HG03097 (cell line): Measurements from ENCODE around the gene PKN2.

Experiments used
- ATAC-seq: cut with Tn5 transposase; IDR thresholded peaks from one replicate; pipeline ENCODE4 v1.9.1; 2021; ENCODE audit not compliant: unreplicated experiment, low FRiP score

The PKN2 gene

DNA sequence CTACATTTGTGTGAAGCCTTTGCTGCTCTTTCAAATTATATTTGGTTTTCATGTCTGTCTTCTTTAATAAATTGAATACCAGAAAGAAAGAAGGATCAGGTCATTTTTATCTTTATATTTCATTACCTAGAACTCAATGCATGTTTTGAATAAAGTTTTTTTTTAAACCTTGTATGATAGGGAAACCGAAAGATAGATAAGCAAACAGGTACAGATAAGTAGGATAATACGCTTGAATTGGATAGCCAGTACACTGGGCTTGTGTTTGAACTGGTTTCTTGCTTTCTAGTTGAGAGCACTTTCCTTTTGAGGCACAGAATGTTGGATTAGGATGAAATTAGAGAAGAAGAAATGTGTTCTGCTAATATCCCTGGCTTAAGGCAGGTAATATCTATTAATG is 46.9 kb downstream of the PKN2 start:
- ATAC-seq = no peak

DNA sequence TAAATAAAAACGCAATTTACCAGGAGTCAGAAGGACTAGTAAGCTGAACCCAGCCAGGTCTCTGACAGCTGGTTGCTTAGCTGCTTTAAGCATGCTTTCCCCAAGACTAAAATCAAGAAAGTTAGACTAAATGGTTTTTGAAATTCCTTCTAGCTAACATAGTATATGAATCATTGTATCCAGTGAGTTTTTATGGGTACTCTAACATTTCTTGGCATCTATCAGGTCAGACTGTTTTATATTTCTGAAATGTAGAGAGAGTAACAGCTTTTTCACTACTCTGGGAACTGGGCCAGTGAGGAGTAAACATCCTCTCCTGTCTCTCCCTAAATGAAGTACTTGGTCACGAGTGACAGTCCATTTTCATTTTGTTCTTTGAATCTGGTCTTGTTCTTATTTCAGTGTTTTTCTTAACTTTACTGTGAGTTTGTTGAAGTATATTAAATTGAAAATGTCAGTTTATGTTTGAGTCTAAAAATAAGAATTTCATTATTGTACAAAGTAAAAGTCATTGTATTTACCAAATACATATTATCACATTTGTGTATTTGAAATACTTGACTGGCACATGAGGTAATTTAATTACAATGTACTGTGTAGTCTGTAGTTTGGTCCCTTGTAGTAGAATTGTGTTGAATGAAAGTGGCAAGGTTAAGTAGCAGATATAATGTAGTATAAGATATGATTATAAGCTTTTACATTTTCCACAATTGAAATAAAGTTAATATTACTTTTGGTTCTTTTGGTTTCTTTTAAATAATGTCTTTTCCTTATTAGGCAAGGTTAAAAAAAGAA is 47.6 kb downstream of the PKN2 start:
- no peak for ATAC-seq

DNA sequence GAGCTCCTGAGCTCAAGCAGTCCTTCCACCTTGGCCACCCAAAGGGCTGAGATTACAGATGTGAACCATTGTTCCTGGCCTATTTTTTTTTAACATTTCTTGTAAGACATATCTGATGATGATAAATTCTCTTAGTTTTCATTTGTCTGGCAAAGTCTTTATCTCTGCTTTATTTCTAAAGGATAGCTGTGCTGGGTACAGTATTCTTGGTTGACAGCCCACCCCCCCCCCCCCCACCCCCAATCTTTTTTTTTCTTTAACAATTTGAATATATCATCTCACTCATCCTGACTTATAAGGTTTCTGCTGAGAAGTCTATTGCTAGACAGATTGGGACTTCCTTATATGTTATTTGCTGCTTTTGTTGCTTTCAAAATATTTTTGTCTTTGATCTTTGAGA is 51.3 kb downstream of the PKN2 start:
- ATAC-seq = no peak

DNA sequence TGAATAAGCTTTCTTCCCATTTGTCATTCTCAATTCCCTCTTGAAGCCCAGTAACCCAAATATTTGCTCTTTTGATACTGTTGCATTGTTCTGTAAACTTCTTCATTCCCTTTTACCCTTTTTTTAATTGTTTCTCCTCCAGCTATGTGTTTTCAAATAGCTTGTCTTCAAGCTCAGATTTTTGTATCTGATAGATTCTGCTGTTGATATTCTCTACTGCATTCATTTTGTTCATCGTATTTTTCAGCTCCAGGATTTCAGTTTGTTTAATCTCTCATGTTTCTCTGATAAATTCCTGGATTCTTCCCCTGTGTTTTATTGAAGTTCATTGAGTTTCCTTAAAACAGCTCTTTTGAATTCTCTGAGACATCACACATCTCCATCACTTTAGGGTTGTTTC is 51.8 kb downstream of the PKN2 start:
- no peak for ATAC-seq

DNA sequence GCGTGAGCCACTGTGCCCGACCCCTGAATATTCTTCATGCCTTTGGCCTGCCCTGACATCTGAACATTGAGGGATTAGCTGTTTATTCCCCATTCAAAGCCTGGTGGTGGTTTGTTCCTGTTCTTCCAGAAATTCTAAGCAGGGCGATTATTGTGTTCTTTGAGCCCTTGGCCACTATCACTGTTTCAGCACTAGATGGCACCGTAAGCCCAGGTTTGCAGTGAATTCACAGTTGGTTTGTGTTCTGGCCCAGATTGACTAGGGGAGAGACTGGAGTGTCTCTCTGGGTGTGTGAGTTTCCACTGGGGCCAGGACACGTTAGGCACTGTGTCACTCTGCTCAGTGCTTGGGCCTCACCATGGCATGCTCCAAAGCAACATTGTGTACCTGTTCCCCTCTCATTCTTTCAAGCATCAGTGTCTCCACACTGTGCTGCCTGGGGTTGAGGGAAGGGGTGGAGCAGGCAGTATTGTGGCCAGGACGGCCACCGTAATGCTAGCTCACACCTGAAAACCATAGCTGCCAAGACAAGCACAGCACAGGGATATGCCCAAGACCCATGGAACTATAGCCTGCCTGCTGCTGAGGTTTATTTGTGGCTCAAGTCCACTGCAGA is 52.7 kb downstream of the PKN2 start:
- ATAC-seq = no peak

DNA sequence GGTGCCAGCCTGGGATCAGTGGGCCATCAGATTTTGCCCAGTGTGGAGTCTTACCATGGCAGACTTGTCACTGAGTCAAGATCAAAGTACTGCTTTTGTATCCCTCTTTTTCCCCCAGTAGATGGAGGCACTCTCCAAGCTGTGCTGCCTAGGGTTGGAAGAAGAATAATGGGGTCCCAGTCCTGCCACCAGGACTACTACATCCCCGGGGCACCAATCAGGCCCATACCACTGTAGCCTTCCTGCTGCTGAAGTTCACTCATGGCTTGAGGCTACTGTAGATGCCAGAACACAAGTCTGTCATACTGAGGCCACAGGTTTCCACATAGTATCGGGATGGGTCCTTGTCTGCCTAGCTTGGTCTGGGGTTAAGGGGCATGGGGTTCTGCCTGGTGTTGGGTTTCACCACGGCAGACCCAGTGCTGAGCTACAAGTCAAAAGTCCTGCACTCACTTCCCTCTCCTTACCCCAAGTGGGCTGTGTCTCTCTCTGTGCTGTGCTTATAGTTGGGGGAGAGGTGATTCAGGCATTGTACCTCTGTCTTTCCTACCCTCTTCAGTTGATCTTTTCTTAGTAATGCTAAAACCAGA is 53.4 kb downstream of the PKN2 start:
- ATAC-seq = no peak

DNA sequence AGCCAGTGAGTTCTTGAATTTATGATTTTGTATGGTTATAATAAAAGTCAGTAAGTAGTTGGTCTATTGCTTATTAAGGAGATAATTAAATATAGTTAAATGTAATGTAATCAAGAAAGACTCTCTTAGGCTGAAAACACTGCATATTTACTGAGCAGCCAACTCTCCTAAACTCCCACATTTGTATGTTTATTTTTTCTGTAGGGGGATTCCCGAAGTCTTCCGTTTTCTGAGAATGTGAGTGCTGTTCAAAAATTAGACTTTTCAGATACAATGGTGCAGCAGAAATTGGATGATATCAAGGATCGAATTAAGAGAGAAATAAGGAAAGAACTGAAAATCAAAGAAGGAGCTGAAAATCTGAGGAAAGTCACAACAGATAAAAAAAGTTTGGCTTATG is 56.7 kb downstream of the PKN2 start:
- no peak for ATAC-seq

DNA sequence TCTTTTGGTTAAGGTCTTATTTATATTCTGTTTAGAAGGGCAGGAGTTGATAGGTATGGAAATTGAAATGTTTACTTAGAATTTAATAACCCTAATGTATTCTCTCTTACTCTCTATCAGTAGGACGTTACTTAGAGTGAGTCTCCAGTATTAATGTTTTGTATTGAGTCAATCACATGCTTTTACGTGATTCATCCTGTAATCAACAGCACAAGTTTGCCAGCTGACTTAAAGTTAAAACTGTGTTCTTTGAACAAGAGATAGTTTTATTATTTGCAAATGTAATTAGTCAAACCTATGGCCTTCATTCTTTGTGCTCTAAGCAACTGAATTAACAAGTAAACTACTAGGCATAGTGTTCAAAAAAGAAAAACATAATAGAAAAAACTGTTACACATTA is 57.3 kb downstream of the PKN2 start:
- no peak for ATAC-seq

DNA sequence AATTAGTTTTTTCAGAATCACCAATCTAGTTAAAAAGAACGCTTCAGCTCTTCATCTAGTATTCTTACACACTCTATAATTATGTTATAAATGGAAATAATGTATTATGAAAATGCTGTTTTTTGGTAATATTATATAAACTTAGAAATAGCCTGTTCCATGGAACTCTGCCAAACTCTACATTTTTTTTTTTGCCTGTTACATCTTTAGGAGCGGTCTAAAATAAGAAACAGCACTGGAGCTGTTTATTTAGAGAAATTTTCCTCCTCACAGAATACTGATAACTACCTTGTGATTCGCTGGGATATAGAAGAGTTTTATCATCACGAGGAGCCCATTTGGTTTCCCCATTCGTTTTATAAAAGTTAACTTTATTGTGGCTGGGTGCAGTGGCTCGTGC is 58.5 kb downstream of the PKN2 start:
- no peak for ATAC-seq

DNA sequence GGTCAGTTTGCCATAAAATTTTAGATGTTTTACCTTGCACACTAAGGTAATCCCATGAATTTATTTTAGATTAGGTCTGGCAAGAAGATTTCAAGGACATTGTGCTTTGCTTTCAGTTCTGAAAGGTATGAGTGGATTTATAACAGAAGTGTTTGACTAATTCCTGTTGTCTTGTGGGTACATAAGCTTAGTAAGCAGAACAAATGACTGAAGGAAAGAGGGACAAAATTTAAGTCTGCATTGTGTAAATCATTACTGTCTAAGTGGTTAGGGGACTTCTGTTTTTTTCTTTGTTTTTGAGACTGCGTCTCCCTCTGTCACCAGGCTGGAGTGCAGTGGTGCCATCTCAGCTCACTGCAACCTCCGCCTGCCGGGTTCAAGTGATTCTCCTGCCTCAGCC is 60.1 kb downstream of the PKN2 start:
- no peak for ATAC-seq

DNA sequence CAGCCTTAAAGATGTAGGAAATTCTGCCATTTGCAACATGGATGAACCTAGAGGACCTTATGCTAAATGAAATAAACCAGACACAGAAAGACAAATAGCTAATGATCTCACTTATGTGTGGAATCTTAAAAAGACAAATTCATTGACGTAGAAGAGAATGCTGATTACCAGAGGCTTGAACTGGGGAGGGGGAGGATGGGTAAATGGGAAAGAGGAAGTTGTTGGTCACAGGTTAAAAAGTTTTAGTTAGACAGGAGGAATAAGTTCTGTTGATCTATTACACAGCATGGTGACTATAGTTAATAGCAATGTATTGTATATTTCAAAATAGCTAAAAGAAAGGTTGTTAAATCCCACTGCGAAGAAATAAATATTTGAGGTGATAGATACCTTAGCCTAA is 62.8 kb downstream of the PKN2 start:
- ATAC-seq = no peak

DNA sequence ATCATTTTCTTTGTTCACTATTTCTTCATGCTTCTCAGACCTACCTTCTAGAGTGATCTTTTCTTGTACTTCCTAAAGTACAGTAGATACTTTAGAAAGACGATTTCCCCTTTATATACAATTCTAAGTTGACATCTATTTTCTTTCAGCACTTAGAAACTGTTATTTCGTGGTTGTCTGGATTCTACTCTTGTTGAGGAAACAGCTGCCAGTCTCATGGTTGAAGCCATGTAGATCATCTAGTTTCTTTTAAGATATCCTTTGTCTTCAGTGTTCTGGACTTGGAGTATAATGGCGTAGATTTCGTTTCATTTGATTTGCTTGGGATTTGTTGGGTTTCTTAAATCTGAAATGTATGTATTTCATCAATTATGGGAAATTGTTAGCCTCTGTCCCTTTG is 67.6 kb downstream of the PKN2 start:
- no peak for ATAC-seq

DNA sequence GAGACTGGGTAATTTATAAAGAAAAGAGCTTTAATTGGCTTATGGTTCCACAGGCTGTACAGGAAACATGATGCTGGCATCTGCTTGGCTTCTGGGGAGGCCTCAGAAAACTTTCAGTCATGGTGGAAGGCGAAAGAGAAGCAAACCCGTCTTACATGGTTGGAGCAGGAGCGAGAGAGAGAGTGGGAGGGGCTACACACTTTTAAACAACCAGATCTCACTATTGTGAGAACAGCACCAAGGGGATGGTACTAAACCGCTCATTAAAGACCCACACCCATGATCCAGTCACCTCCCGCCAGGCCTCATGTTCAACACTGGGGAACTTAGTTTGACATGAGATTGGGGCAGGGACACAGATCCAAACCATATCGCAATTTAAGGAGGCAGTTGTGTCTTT is 69.4 kb downstream of the PKN2 start:
- no peak for ATAC-seq

DNA sequence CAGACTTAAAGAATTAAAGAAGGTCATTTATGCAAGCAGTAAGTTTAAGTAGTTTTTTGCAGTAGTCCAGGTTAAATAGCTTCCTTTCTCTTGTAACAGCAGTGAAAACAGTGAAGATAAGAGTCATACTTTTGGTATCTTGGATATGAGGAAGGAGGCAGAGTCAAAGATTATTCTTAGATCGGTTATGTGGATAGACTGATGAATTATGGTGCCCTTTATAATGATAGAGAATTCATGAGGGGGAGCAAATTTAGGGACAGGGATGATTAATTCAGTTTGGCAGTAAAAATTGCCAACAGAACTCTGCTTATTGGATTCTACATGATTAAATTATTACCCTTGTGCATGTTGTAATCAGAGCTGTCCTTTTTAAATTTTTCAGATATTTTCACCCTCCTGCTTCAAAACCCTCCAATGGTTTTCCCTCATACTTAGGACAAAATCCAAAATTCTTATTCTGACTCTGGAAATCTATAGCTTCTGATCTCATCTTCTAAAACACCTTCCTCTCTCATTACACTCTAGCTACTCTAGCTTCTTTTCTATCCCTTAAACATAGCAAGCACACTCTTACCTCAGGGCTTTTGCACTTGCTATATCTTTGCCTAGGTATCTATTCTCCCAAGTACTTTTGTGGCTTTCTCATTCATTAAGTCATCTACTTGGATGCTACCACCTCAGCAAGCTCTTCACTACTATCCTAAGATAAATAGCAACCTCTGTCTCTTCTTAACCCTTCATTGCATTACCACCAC is 79.8 kb downstream of the PKN2 start:
- no peak for ATAC-seq

DNA sequence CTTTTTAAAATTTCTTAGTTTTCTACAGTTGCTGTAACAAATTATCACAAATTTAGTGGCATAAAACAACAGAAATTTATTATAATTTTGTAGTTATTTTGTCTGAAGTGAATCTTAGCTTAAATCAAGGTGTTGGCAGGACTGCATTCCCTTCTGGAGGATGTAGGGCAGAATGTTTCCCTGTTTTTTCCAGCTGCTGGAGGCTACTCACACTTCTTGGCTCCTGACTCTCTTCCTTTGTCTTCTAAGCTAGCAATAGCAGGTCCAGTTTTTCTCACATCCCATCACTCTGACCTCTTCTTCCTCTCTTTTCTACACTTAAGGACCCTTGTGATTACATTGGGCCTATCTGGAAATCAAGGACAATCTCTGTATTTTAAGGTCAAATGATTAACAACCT is 84.1 kb downstream of the PKN2 start:
- no peak for ATAC-seq

DNA sequence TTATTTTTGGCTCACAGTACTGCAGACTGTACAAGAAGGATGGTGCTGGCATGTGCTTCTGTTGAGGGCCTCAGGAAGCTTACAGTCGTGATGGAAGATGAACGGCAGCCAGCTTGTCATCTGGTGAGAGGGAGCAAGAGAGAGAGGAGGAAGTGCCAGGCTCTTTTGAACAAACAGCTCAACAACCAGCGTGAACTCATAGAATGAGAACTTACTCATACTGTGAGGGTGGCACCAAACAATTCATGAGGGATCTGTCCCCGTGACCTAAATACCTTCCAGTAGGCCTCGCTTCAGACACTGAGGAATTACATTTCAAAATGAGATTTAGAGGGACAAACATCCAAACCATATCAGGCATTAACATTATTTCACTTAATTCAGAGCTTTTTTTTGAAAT is 84.7 kb downstream of the PKN2 start:
- no peak for ATAC-seq

DNA sequence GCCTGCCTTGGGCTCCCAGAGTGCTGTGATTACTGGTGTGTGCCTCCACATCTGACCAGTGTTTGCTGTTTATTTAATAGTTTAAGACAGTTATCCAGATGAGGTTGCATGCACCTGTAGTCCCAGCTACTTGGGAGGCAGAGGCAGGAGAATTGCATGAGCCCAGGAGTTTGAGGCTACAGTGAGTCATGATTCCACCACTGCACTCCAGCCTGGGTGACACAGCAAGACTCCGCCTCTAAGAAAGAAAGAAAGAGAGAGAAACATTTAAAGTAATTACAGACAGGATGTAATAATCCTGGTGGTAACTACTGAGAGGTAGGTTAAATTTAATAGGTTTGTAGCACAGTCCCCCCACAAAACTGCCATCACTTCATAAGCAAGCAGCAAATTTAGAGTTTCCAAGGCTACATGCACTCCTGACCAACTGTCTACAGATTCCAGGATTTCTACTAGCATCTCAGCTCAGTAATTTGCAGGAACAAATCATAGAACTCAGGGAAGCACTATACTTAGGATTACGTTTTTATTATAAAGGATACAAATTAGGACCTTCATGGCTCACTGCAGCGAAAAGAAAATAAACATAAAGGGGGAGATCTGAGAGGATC is 89.6 kb downstream of the PKN2 start:
- no peak for ATAC-seq

DNA sequence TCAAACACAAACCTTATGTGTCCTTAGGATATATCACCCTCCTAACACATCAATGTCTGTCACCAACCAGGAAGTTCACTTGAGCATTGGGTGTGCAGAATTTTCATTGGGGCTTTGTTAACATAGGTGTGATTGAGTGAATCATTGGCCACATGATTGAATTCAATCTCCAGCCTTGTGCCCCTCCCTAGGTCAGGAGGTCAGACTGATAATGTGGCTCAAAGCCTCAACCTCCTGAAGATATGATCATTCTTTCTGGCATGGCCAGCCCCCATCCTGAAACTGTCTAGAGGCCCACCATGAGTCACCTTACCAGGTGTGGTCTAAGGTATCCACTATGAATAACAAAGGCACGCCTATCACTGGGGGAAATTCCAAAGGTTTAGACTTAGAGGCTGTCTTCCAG is 90.1 kb downstream of the PKN2 start:
- no peak for ATAC-seq

DNA sequence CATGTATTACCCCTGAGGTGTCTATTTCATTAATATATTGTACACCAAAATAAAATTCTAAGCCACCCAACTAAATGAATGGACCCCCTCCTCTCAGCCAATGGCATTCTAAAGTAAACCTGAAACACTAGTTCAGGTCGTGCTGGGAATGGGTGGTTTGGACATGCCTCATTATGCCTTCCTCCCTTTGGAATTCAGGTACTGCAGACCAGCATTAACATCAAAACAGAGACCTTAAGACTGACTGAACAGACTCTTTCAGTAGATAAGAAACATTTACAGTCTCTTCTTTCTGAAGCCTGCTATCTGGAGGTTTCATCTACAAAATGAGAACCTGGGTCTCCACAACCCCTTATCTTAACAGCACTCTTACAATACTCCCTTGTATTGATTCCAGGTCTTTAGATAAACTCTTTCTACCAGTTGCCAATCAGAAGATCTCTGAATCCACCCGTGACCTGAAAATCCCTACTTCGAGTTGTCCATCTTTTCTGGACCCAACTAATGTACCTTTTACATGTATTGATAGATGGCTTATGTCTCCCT is 93.6 kb downstream of the PKN2 start:
- ATAC-seq = no peak

DNA sequence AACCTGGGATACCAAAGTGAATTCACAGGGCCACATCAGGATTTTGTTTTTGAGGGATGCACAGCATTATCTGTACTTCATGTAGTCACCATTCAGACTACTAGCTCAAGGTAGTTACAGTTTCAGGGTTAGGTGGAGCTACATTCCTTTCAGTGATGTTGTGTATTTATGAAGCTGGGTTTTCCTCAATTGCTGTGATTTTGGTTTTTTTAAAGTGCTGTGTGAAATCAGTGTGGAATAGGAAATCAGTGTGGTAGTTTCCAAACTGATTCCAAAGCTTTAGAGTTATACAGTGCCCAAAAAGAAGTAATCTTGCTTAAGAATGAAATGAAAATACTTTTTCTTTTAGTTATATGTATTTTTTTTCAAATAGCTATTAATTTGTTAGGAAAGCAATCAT is 95.8 kb downstream of the PKN2 start:
- ATAC-seq = no peak

DNA sequence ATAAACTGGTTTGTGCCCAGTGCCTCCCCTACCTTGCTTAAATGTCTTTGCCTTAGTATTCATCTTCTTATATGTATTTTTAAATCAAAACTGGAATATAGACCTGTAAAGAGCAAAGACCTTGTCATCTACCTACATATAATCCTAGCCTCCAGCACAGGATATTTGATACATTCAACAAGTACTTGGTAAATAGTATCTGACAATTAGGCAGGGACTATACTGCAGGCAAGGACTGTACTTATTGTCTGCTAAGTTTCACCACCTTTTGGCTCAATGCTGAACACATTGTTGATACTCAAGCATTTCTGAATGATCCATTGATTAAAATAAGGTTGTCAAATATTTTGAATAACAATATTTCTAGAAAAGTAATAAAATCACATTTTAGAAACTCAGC is 96.4 kb downstream of the PKN2 start:
- no peak for ATAC-seq
